IMR-90 (cell line): ENCODE results near the gene TRDN. TPM values are rescaled to one million over a fixed set of nuclear protein-coding genes. Genes with fewer than 3 reads are reported as not detected.

Source experiments
- ATAC-seq: fragments of 200-7000 bp; cut with Tn5 transposase; 2 replicates; pipeline ENCODE4 v1.9.1; 2020; ENCODE audit warnings: low read depth, mild to moderate bottlenecking, moderate library complexity
- BruUV-seq: library from RNA; stranded (reverse); fragments of 400-500 nt; replicated peaks from 2 replicates; lab custom pipeline; 2021; lab: Mats Ljungman, UMichigan
- CTCF ChIA-PET: fragments of 300-600 bp; formaldehyde crosslinking; extraction: SDS; loops from one replicate; lab custom pipeline; 2021; ENCODE audit warnings: antibody characterized with exemption; lab: Yijun Ruan, JAX
- POLR2A ChIA-PET: fragments of 300-600 bp; sonication (Branson Sonifier 250); formaldehyde crosslinking; loops from one replicate; lab custom pipeline; 2022; ENCODE audit warnings: antibody characterized with exemption; ENCODE audit not compliant: unreplicated experiment; lab: Charles Lee
- DNase-seq: peaks from one replicate; pipeline ENCODE4 v3.0.0; 2013
- H2AFZ ChIP-seq: replicated peaks from 2 replicates; pipeline ENCODE3; 2013; ENCODE audit warnings: low read length, mild to moderate bottlenecking; ENCODE audit not compliant: poor library complexity
- H2AK5ac ChIP-seq: 2 replicates; pipeline ENCODE4 v1.6.1; 2013; ENCODE audit warnings: low read depth, low read length, inconsistent platforms
- H2AK9ac ChIP-seq: replicated peaks from 2 replicates; pipeline ENCODE3; 2013; ENCODE audit warnings: mild to moderate bottlenecking, low read depth, low read length, moderate library complexity; ENCODE audit not compliant: poor library complexity
- H2BK120ac ChIP-seq: 2 replicates; pipeline ENCODE4 v1.6.1; 2013; ENCODE audit warnings: low read depth, low read length, inconsistent platforms
- H2BK15ac ChIP-seq: 3 replicates; pipeline ENCODE4 v1.6.1; 2013; ENCODE audit warnings: low read depth, low read length, inconsistent platforms
- H2BK20ac ChIP-seq: 2 replicates; pipeline ENCODE4 v1.6.1; 2013; ENCODE audit warnings: low read depth, mild to moderate bottlenecking, inconsistent platforms, low read length, moderate library complexity
- H2BK5ac ChIP-seq: 2 replicates; pipeline ENCODE4 v1.6.1; 2013; ENCODE audit warnings: mild to moderate bottlenecking, low read depth, low read length, inconsistent platforms; ENCODE audit not compliant: poor library complexity, severe bottlenecking
- H3K14ac ChIP-seq: replicated peaks from 2 replicates; pipeline ENCODE4 v1.6.1; 2013; ENCODE audit warnings: low read depth, low read length, inconsistent platforms
- H3K18ac ChIP-seq: 2 replicates; pipeline ENCODE4 v1.6.1; 2013; ENCODE audit warnings: low read depth, low read length, control low read depth
- H3K23ac ChIP-seq: 2 replicates; pipeline ENCODE4 v1.6.1; 2013; ENCODE audit warnings: low read depth, low read length, inconsistent platforms
- H3K27ac ChIP-seq: 2 replicates; pipeline ENCODE4 v1.5.1; 2013; ENCODE audit warnings: mild to moderate bottlenecking, control low read depth, low read length; ENCODE audit not compliant: insufficient read depth
- H3K27me3 ChIP-seq: 2 replicates; pipeline ENCODE4 v1.6.1; 2013; ENCODE audit warnings: low read length; ENCODE audit not compliant: control insufficient read depth, insufficient read depth
- H3K36me3 ChIP-seq: 2 replicates; pipeline ENCODE4 v1.6.1; 2013; ENCODE audit warnings: low read length, mixed read lengths; ENCODE audit not compliant: control insufficient read depth, insufficient read depth
- H3K4ac ChIP-seq: 2 replicates; pipeline ENCODE4 v1.6.1; 2013; ENCODE audit warnings: low read depth, low read length, inconsistent platforms
- H3K4me1 ChIP-seq: 2 replicates; pipeline ENCODE4 v1.6.1; 2013; ENCODE audit warnings: low read length, mixed read lengths; ENCODE audit not compliant: control insufficient read depth, insufficient read depth
- H3K4me2 ChIP-seq: 2 replicates; pipeline ENCODE4 v1.6.1; 2013; ENCODE audit warnings: low read depth, mild to moderate bottlenecking, control low read depth, low read length, moderate library complexity
- H3K4me3 ChIP-seq: 2 replicates; pipeline ENCODE4 v1.5.1; 2013; ENCODE audit warnings: low read depth, mild to moderate bottlenecking, control low read depth, low read length, moderate library complexity; ENCODE audit not compliant: insufficient read depth
- H3K56ac ChIP-seq: 2 replicates; pipeline ENCODE4 v1.6.1; 2013; ENCODE audit warnings: low read length, inconsistent platforms; ENCODE audit not compliant: insufficient read depth; ENCODE audit errors: extremely low read depth
- H3K79me1 ChIP-seq, 2 experiments: 2 replicates each; pipeline ENCODE4 v1.6.1; 2013; ENCODE audit warnings: low read length in 2 of 2, inconsistent platforms in 1 of 2, low read depth in 1 of 2
- H3K9ac ChIP-seq: 2 replicates; pipeline ENCODE4 v1.6.1; 2013; ENCODE audit warnings: low read depth, low read length, control low read depth
- H3K9me1 ChIP-seq: 2 replicates; pipeline ENCODE4 v1.6.1; 2013; ENCODE audit warnings: low read length, inconsistent platforms; ENCODE audit not compliant: insufficient read depth
- H3K9me3 ChIP-seq: 2 replicates; pipeline ENCODE4 v1.6.1; 2013; ENCODE audit warnings: low read length; ENCODE audit not compliant: control insufficient read depth, insufficient read depth
- H4K20me1 ChIP-seq: 2 replicates; pipeline ENCODE4 v1.6.1; 2013; ENCODE audit warnings: low read length, inconsistent platforms; ENCODE audit not compliant: insufficient read depth
- H4K5ac ChIP-seq: 2 replicates; pipeline ENCODE4 v1.6.1; 2013; ENCODE audit warnings: mild to moderate bottlenecking, low read depth, low read length, control low read depth
- H4K8ac ChIP-seq, 2 experiments: 2 replicates each; pipeline ENCODE4 v1.6.1; 2013; ENCODE audit warnings: low read depth in 2 of 2, low read length in 2 of 2, control low read depth in 1 of 2, inconsistent platforms in 1 of 2
- H4K91ac ChIP-seq: 2 replicates; pipeline ENCODE4 v1.6.1; 2013; ENCODE audit warnings: low read depth, low read length, inconsistent platforms; ENCODE audit not compliant: insufficient read depth
- BHLHE40 ChIP-seq: fragments of 150-350 bp; IDR thresholded peaks from 2 replicates; pipeline ENCODE4 v1.6.1; 2016; ENCODE audit warnings: mild to moderate bottlenecking, low read depth, low read length
- CEBPB ChIP-seq: IDR thresholded peaks from 2 replicates; pipeline ENCODE4 v1.6.1; 2012; ENCODE audit warnings: low read depth, low read length, improper control_type of control experiment
- CHD1 ChIP-seq: IDR thresholded peaks from 2 replicates; pipeline ENCODE4 v1.6.1; 2012; ENCODE audit warnings: low read depth, low read length, improper control_type of control experiment
- FOS ChIP-seq: fragments of 150-350 bp; IDR thresholded peaks from 2 replicates; pipeline ENCODE4 v1.6.1; 2016; ENCODE audit warnings: low read depth, low read length
- MAFK ChIP-seq: IDR thresholded peaks from 2 replicates; pipeline ENCODE4 v1.6.1; 2012; ENCODE audit warnings: low read depth, low read length, improper control_type of control experiment
- MAZ ChIP-seq: IDR thresholded peaks from 2 replicates; pipeline ENCODE4 v1.6.1; 2012; ENCODE audit warnings: low read depth, mild to moderate bottlenecking, low read length, improper control_type of control experiment, moderate library complexity, borderline replicate concordance
- MXI1 ChIP-seq: IDR thresholded peaks from 2 replicates; pipeline ENCODE4 v1.6.1; 2012; ENCODE audit warnings: low read depth, mild to moderate bottlenecking, low read length, moderate library complexity, borderline replicate concordance
- NFE2L2 ChIP-seq: fragments of 150-350 bp; IDR thresholded peaks from 2 replicates; pipeline ENCODE4 v1.6.1; 2016; ENCODE audit warnings: low read depth, mild to moderate bottlenecking, low read length
- POLR2A ChIP-seq: IDR thresholded peaks from 2 replicates; pipeline ENCODE4 v1.6.1; 2012; ENCODE audit warnings: mild to moderate bottlenecking, low read depth, low read length
- RAD21 ChIP-seq: IDR thresholded peaks from 2 replicates; pipeline ENCODE4 v1.6.1; 2012; ENCODE audit warnings: low read length, improper control_type of control experiment
- RCOR1 ChIP-seq: IDR thresholded peaks from 2 replicates; pipeline ENCODE4 v1.6.1; 2012; ENCODE audit warnings: mild to moderate bottlenecking, low read length, improper control_type of control experiment; ENCODE audit not compliant: insufficient replicate concordance
- RFX5 ChIP-seq: IDR thresholded peaks from 2 replicates; pipeline ENCODE4 v1.8.0; 2012; ENCODE audit warnings: low read depth, mild to moderate bottlenecking, low read length, moderate library complexity
- SMC3 ChIP-seq: fragments of 150-350 bp; IDR thresholded peaks from 2 replicates; pipeline ENCODE4 v1.6.1; 2016; ENCODE audit warnings: low read depth, mild to moderate bottlenecking, antibody characterized with exemption, low read length, moderate library complexity
- dilution Hi-C: fragments of 300-500 bp; cut with HindIII; formaldehyde crosslinking; loops from one replicate; pipeline ENCODE4 v1.14.3; 2018; ENCODE audit warnings: low sequenced_read_pairs; ENCODE audit not compliant: unreplicated experiment
- in situ Hi-C: fragments of 300-500 bp; cut with MboI; formaldehyde crosslinking; loops from 3 replicates; pipeline ENCODE4 v1.14.3; 2019; ENCODE audit warnings: low sequenced_read_pairs, inconsistent platforms, mixed read lengths
- intact Hi-C: fragments of 100-400 bp; cut with micrococcal nuclease; formaldehyde crosslinking; loops from 2 replicates; pipeline ENCODE4 v1.10.0; 2022
- polyA plus RNA-seq, 3 experiments: library from polyadenylated mRNA; depleted of rRNA; stranded (reverse); fragments of >200 nt; gene quantifications; 2 replicates each; pipeline ENCODE4 v1.2.3, GENCODE V29; 2012; ENCODE audit warnings: low replicate concordance in 1 of 3
- total RNA-seq: library from RNA; depleted of rRNA; stranded (reverse); fragments of >200 nt; gene quantifications from 2 replicates; pipeline ENCODE4 v1.2.3, GENCODE V29; 2012
- TF ChIP-seq, protein P1 (sequence below): fragments of 150-350 bp; IDR thresholded peaks from 2 replicates; pipeline ENCODE4 v1.6.1; 2017; ENCODE audit warnings: mild to moderate bottlenecking, antibody characterized with exemption, low read length, low read depth
- TF ChIP-seq, protein P2 (sequence below): conservative IDR thresholded peaks from 2 replicates; pipeline ENCODE4 v1.5.1; 2012; ENCODE audit warnings: mild to moderate bottlenecking, low read depth, low read length, improper control_type of control experiment
- TF ChIP-seq, protein P3 (sequence below): fragments of 150-350 bp; IDR thresholded peaks from 2 replicates; pipeline ENCODE4 v1.6.1; 2016; ENCODE audit warnings: low read depth, mild to moderate bottlenecking, low read length, moderate library complexity, borderline replicate concordance

TRDN gene
- total and polyA plus RNA-seq, 2 of the 4 experiments (the other 2 are of a cell fraction), result not detected

DNA sequence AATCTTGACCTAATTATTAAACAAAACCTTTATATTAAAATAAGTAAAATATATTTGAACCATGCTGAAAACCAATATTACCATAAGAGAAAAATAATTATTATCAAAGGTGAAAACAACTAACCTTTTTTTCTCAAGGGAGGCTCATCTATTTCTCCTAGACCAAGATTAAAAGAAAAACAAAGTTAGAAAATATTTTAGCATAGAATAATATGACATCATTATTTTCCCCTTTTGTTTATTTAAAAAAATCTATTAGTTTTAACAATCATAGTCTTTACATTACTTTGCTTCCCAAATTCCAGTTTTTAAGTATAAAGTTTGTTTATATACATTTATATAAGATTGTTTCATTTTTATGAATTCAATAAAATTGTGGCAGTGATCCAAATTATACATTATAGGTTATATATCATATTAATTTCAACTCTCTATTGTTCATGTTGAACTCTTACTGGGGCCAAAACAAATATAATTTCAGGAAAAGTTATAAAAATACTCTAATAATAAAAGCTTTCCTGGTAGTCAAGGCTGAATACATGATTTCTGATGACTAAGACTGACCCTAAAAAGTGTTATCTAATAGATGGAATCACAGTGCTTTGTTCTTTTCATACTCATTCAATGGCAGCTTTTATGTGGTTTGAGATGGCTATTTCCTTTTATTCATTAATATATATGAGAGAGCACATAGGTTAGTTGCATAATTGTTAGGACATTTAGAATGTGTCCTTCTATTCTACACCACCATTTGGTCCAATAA, 89.4 kb downstream of the TRDN start:
- no peaks in the 10 kb centered on the region for H3K27me3 ChIP-seq
- in situ Hi-C loops (no loop called here), dilution Hi-C loops (no loop called here), intact Hi-C loops (no loop called here)
- no peak for ATAC-seq
- H3K4me2 ChIP-seq, result no peak overlapping the region
- H3K18ac ChIP-seq, result no peak overlapping the region
- POLR2A ChIA-PET, result no interaction called here
- H3K4ac ChIP-seq, result no peak overlapping the region
- no peak for DNase-seq
- H3K9ac ChIP-seq, result no peak overlapping the region
- H3K79me1 ChIP-seq, result no peaks in the 10 kb centered on the region
- H3K23ac ChIP-seq, result no peak overlapping the region
- no peak overlapping the region for H4K8ac ChIP-seq
- no peak overlapping the region for H2AFZ ChIP-seq
- no peak overlapping the region for H2BK5ac ChIP-seq
- no peak overlapping the region for H3K56ac ChIP-seq
- TF ChIP-seq, protein P1, sequence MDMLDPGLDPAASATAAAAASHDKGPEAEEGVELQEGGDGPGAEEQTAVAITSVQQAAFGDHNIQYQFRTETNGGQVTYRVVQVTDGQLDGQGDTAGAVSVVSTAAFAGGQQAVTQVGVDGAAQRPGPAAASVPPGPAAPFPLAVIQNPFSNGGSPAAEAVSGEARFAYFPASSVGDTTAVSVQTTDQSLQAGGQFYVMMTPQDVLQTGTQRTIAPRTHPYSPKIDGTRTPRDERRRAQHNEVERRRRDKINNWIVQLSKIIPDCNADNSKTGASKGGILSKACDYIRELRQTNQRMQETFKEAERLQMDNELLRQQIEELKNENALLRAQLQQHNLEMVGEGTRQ, result no peak
- no peak for TF ChIP-seq RAD21
- TF ChIP-seq SMC3, result no peak
- no peak for TF ChIP-seq NFE2L2
- no peak for TF ChIP-seq RCOR1
- TF ChIP-seq MXI1, result no peak
- TF ChIP-seq MAZ, result no peak
- no peak for TF ChIP-seq POLR2A
- no peak for TF ChIP-seq BHLHE40
- TF ChIP-seq FOS, result no peak
- TF ChIP-seq, protein P2, sequence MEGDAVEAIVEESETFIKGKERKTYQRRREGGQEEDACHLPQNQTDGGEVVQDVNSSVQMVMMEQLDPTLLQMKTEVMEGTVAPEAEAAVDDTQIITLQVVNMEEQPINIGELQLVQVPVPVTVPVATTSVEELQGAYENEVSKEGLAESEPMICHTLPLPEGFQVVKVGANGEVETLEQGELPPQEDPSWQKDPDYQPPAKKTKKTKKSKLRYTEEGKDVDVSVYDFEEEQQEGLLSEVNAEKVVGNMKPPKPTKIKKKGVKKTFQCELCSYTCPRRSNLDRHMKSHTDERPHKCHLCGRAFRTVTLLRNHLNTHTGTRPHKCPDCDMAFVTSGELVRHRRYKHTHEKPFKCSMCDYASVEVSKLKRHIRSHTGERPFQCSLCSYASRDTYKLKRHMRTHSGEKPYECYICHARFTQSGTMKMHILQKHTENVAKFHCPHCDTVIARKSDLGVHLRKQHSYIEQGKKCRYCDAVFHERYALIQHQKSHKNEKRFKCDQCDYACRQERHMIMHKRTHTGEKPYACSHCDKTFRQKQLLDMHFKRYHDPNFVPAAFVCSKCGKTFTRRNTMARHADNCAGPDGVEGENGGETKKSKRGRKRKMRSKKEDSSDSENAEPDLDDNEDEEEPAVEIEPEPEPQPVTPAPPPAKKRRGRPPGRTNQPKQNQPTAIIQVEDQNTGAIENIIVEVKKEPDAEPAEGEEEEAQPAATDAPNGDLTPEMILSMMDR, result no peak
- no peak for TF ChIP-seq CEBPB
- TF ChIP-seq MAFK, result no peak
- TF ChIP-seq, protein P3, sequence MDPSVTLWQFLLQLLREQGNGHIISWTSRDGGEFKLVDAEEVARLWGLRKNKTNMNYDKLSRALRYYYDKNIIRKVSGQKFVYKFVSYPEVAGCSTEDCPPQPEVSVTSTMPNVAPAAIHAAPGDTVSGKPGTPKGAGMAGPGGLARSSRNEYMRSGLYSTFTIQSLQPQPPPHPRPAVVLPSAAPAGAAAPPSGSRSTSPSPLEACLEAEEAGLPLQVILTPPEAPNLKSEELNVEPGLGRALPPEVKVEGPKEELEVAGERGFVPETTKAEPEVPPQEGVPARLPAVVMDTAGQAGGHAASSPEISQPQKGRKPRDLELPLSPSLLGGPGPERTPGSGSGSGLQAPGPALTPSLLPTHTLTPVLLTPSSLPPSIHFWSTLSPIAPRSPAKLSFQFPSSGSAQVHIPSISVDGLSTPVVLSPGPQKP, result no peak
- TF ChIP-seq CHD1, result no peak
- no peak for TF ChIP-seq RFX5
- no peak overlapping the region for H2AK5ac ChIP-seq
- H4K20me1 ChIP-seq, result no peaks in the 10 kb centered on the region
- no peaks in the 10 kb centered on the region for H3K36me3 ChIP-seq
- no peak overlapping the region for H3K4me3 ChIP-seq
- H3K9me1 ChIP-seq, result no peaks in the 10 kb centered on the region
- H3K4me1 ChIP-seq, result no peaks in the 10 kb centered on the region
- no peak overlapping the region for H2BK15ac ChIP-seq
- H3K14ac ChIP-seq, result no peak overlapping the region
- no peak overlapping the region for H2AK9ac ChIP-seq
- 0 out of 2 replicates have a peak, but pooled peaks cover 2% of the 10 kb centered on the region for H3K9me3 ChIP-seq
- no peak overlapping the region for H3K27ac ChIP-seq
- CTCF ChIA-PET, result no interaction called here
- no peak overlapping the region for H2BK20ac ChIP-seq
- no peak overlapping the region for H4K5ac ChIP-seq
- H2BK120ac ChIP-seq, result no peak overlapping the region
- BruUV-seq, result no TSS peak
- no peak overlapping the region for H4K91ac ChIP-seq
